Suprapubic skin (tissue), 4 donors: ENCODE measurements around the gene RFXANK.

Experiments used
- EP300 ChIP-seq: sonication (generic); formaldehyde crosslinking; IDR thresholded peaks from one replicate; pipeline ENCODE4 v1.6.1; 2017; ENCODE audit warnings: antibody characterized with exemption
- POLR2A ChIP-seq, 2 donors: fragments of 450-650 bp; IDR thresholded peaks; one replicate each; pipeline ENCODE4 v1.6.1; 2017; ENCODE audit warnings: antibody characterized with exemption in 2 of 2, mild to moderate bottlenecking in 2 of 2, moderate library complexity in 2 of 2
- POLR2AphosphoS5 ChIP-seq, 3 donors: sonication (generic); formaldehyde crosslinking; IDR thresholded peaks; one replicate each; pipeline ENCODE4 v1.6.1; 2017; ENCODE audit warnings: antibody characterized with exemption in 3 of 3
- TF ChIP-seq, protein P1 (sequence below), 2 donors: fragments of 200-600 bp in 1 of 2; fragments of 450-650 bp in 1 of 2; sonication (generic) in 1 of 2; IDR thresholded peaks; one replicate each; pipeline ENCODE4 v1.5.1; 2016 to 2019; ENCODE audit warnings: antibody characterized with exemption in 2 of 2, mild to moderate bottlenecking in 1 of 2, moderate library complexity in 1 of 2

DNA sequence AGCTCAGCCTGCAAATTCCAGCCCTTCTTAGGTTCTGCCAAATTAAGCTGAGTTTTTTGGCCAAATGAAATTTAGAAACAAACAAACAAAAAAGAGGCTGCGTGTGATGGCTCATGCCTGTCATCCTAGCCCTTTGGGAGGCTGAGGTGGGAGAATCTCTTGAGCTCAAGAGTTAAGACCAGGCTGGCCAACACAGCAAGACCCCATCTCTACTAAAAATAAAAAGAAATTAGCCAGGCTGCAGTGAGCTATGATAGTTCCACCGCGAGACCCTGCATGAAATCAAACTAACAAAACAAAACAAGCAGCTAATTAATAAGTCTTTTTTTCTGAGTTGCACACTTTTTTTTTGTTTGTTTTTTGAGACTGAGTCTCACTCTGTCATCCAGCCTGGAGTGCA is 37.6 kb downstream of the RFXANK start:
- TF ChIP-seq EP300 (no peak), POLR2AphosphoS5 (IDR thresholded peaks at IDR 0.05) (no peak), POLR2A (IDR thresholded peaks at IDR 0.05) (no peak)
- TF ChIP-seq, protein P1, sequence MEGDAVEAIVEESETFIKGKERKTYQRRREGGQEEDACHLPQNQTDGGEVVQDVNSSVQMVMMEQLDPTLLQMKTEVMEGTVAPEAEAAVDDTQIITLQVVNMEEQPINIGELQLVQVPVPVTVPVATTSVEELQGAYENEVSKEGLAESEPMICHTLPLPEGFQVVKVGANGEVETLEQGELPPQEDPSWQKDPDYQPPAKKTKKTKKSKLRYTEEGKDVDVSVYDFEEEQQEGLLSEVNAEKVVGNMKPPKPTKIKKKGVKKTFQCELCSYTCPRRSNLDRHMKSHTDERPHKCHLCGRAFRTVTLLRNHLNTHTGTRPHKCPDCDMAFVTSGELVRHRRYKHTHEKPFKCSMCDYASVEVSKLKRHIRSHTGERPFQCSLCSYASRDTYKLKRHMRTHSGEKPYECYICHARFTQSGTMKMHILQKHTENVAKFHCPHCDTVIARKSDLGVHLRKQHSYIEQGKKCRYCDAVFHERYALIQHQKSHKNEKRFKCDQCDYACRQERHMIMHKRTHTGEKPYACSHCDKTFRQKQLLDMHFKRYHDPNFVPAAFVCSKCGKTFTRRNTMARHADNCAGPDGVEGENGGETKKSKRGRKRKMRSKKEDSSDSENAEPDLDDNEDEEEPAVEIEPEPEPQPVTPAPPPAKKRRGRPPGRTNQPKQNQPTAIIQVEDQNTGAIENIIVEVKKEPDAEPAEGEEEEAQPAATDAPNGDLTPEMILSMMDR (IDR thresholded peaks at IDR 0.05), result no peak
